BLaER1 treated with 17β-estradiol and CSF1 and Interleukin-3, amounts not matched to agents 10 nM and 100 nM (cell line): Measurements from ENCODE around the gene CASZ1.

Experiments
- H3K27ac ChIP-seq, 11 experiments: shearing (Covaris generic); formaldehyde crosslinking; 2 replicates each; pipeline ENCODE4 v1.8.1; 2022
- H3K27me3 ChIP-seq, 11 experiments: shearing (Covaris generic); formaldehyde crosslinking; 2 replicates each; pipeline ENCODE4 v1.8.1; 2022
- H3K36me3 ChIP-seq, 11 experiments: shearing (Covaris generic); formaldehyde crosslinking; 2 replicates each; pipeline ENCODE4 v1.8.1; 2022
- H3K4me1 ChIP-seq, 10 experiments: shearing (Covaris generic); formaldehyde crosslinking; 2 replicates each; pipeline ENCODE4 v1.8.1; 2022
- H3K4me2 ChIP-seq, 11 experiments: shearing (Covaris generic); formaldehyde crosslinking; 2 replicates each; pipeline ENCODE4 v1.8.1; 2022
- H3K4me3 ChIP-seq, 10 experiments: shearing (Covaris generic); formaldehyde crosslinking; 2 replicates each; pipeline ENCODE4 v1.8.1; 2022
- H3K9ac ChIP-seq, 11 experiments: shearing (Covaris generic); formaldehyde crosslinking; 2 replicates each; pipeline ENCODE4 v1.8.1; 2022
- H3K9me3 ChIP-seq, 11 experiments: shearing (Covaris generic); formaldehyde crosslinking; replicated peaks in 1 of 11; 2 replicates each; pipeline ENCODE4 v1.8.1; 2022
- H4K20me1 ChIP-seq, 11 experiments: shearing (Covaris generic); formaldehyde crosslinking; 2 replicates each; pipeline ENCODE4 v1.8.1; 2022
- Cebpa-rat ChIP-seq, 11 experiments: shearing (Covaris generic); IDR thresholded peaks; 2 replicates each; pipeline ENCODE4 v1.8.1; 2022

The CASZ1 gene

GRCh38 chr1:10796029-10796944 is at the start of gene CASZ1:
TSS of gene CASZ1 (minus strand) at chr1:10796646. CDS start at chr1:10693889, 102,757 bp downstream.
- peaks cover 17 to 31% (median 24%) of the 10 kb centered on the region in 10 experiments for H3K4me1 ChIP-seq
- no peak for TF ChIP-seq Cebpa-rat (IDR thresholded peaks at IDR 0.05)
- H3K4me3 ChIP-seq = peak within 1 kb of the TSS; percentile 51 to 70 (median 58)
- peak within 1 kb of the TSS in 4 of 11 experiments; percentile 0 to 32 (median 16); a peak in 4 of 22 replicates for H3K9ac ChIP-seq
- no peaks in the 10 kb centered on the region for H3K36me3 ChIP-seq
- H3K9me3 ChIP-seq = no peaks in the 10 kb centered on the region
- peak within 1 kb of the TSS; percentile 83 to 99 (median 93) for H3K4me2 ChIP-seq
- peaks cover 0 to 61% (median 29%) of the 10 kb centered on the region in 11 experiments; a peak in 18 of 22 replicates for H4K20me1 ChIP-seq
- H3K27me3 ChIP-seq = peaks cover 92 to 100% (median 99%) of the 10 kb centered on the region in 11 experiments
- no peak within 1 kb of the TSS for H3K27ac ChIP-seq

- Histone ChIP-seq H3K36me3 (no peaks in the 10 kb centered on the region), H3K4me1 (peaks cover 3 to 14% (median 7%) of the 10 kb centered on the region in 10 experiments; a peak in 18 of 20 replicates), H3K4me3 (no peak overlapping the region), H4K20me1 (no peaks in the 10 kb centered on the region), H3K9ac (no peak overlapping the region), H3K9me3 (peaks cover 4 to 29% (median 18%) of the 10 kb centered on the region in 11 experiments; a peak in 19 of 22 replicates), H3K4me2 (no peak overlapping the region), H3K27me3 (peaks cover 0 to under 1% (median 0%) of the 10 kb centered on the region in 11 experiments; a peak in 2 of 22 replicates), H3K27ac (no peak overlapping the region)
- TF ChIP-seq Cebpa-rat (IDR thresholded peaks at IDR 0.05) = no peak
Observed at GRCh38 chr1:10843697-10844096, 47.3 kb upstream of the CASZ1 start.

- TF ChIP-seq Cebpa-rat (IDR thresholded peaks at IDR 0.05) = no peak
- 0 out of 22 replicates have a peak, but pooled peaks cover 0 to 5% (median 0%) of the 10 kb centered on the region in 11 experiments for H4K20me1 ChIP-seq
Observed at GRCh38 chr1:10841118-10841517, 44.7 kb upstream of the CASZ1 start.

GRCh38 chr1:10839188-10839770 is 42.8 kb upstream of the CASZ1 start:
- peaks cover 6 to 39% (median 24%) of the 10 kb centered on the region in 10 experiments; a peak in 18 of 20 replicates for H3K4me1 ChIP-seq
- H3K27me3 ChIP-seq = peaks cover 33 to 45% (median 40%) of the 10 kb centered on the region in 11 experiments
- TF ChIP-seq Cebpa-rat (IDR thresholded peaks at IDR 0.05) = no peak
- peak overlapping the region in 8 of 11 experiments; percentile 60 to 79 (median 68); a peak in 15 of 22 replicates for H3K4me2 ChIP-seq
- no peak overlapping the region for H3K4me3 ChIP-seq
- peaks cover 2 to 16% (median 11%) of the 10 kb centered on the region in 11 experiments; a peak in 18 of 22 replicates for H3K9me3 ChIP-seq
- H4K20me1 ChIP-seq = 0 out of 22 replicates have a peak, but pooled peaks cover 0 to 5% (median 0%) of the 10 kb centered on the region in 11 experiments
- H3K36me3 ChIP-seq = no peaks in the 10 kb centered on the region
- H3K27ac ChIP-seq = no peak overlapping the region
- H3K9ac ChIP-seq = no peak overlapping the region

More at GRCh38 chr1:10841118-10841517, 44.7 kb upstream of the CASZ1 start:
- H3K9ac ChIP-seq = no peak overlapping the region
- peaks cover 6 to 28% (median 21%) of the 10 kb centered on the region in 10 experiments; a peak in 18 of 20 replicates for H3K4me1 ChIP-seq
- no peak overlapping the region for H3K27ac ChIP-seq
- no peaks in the 10 kb centered on the region for H3K36me3 ChIP-seq
- peaks cover 4 to 27% (median 13%) of the 10 kb centered on the region in 11 experiments; a peak in 18 of 22 replicates for H3K9me3 ChIP-seq
- peaks cover 16 to 26% (median 23%) of the 10 kb centered on the region in 11 experiments for H3K27me3 ChIP-seq
- H3K4me2 ChIP-seq = no peak overlapping the region
- no peak overlapping the region for H3K4me3 ChIP-seq

- Histone ChIP-seq H3K4me1 (peaks cover 6 to 39% (median 24%) of the 10 kb centered on the region in 10 experiments; a peak in 18 of 20 replicates), H3K4me2 (peak overlapping the region in 10 of 11 experiments; percentile 21 to 79 (median 68); a peak in 20 of 22 replicates), H3K27ac (no peak overlapping the region), H3K27me3 (peaks cover 33 to 46% (median 41%) of the 10 kb centered on the region in 11 experiments), H3K4me3 (no peak overlapping the region), H3K9me3 (peaks cover 0 to 9% (median 4%) of the 10 kb centered on the region in 11 experiments; a peak in 13 of 22 replicates), H4K20me1 (0 out of 22 replicates have a peak, but pooled peaks cover 0 to 5% (median 0%) of the 10 kb centered on the region in 11 experiments), H3K36me3 (no peaks in the 10 kb centered on the region), H3K9ac (0 out of 22 replicates have a peak overlapping the region, but pooled peaks of 1 of the 11 experiments have one; percentile 12)
- no peak for TF ChIP-seq Cebpa-rat (IDR thresholded peaks at IDR 0.05)
Observed at GRCh38 chr1:10838541-10838940, 42.1 kb upstream of the CASZ1 start.

- H3K4me2 ChIP-seq = no peak overlapping the region
- H4K20me1 ChIP-seq = 0 out of 22 replicates have a peak, but pooled peaks cover 0 to 5% (median 0%) of the 10 kb centered on the region in 11 experiments
- no peak overlapping the region for H3K27ac ChIP-seq
- no peak overlapping the region for H3K9ac ChIP-seq
- no peak overlapping the region for H3K4me3 ChIP-seq
- H3K9me3 ChIP-seq = no peaks in the 10 kb centered on the region
- TF ChIP-seq Cebpa-rat (IDR thresholded peaks at IDR 0.05) = no peak
- H3K36me3 ChIP-seq = no peaks in the 10 kb centered on the region
- H3K4me1 ChIP-seq = peaks cover 6 to 41% (median 26%) of the 10 kb centered on the region in 10 experiments; a peak in 18 of 20 replicates
- peaks cover 33 to 46% (median 41%) of the 10 kb centered on the region in 11 experiments for H3K27me3 ChIP-seq
Observed at GRCh38 chr1:10836726-10837125, 40.3 kb upstream of the CASZ1 start.

GRCh38 chr1:10835822-10836421 is 39.5 kb upstream of the CASZ1 start:
- peak overlapping the region in 10 of 11 experiments; percentile 32 to 70 (median 58); a peak in 15 of 22 replicates for H3K4me2 ChIP-seq
- H3K27me3 ChIP-seq = peaks cover 33 to 46% (median 41%) of the 10 kb centered on the region in 11 experiments
- no peak for TF ChIP-seq Cebpa-rat (IDR thresholded peaks at IDR 0.05)
- peak overlapping the region in 1 of 11 experiments; percentile 41; a peak in 2 of 22 replicates for H3K9ac ChIP-seq
- H3K36me3 ChIP-seq = no peaks in the 10 kb centered on the region
- peaks cover 14 to 49% (median 34%) of the 10 kb centered on the region in 10 experiments for H3K4me1 ChIP-seq
- H4K20me1 ChIP-seq = 0 out of 22 replicates have a peak, but pooled peaks cover 0 to 5% (median 0%) of the 10 kb centered on the region in 11 experiments
- no peaks in the 10 kb centered on the region for H3K9me3 ChIP-seq
- H3K27ac ChIP-seq = no peak overlapping the region
- no peak overlapping the region for H3K4me3 ChIP-seq

- H3K9me3 ChIP-seq = no peaks in the 10 kb centered on the region
- H3K9ac ChIP-seq = peak overlapping the region in 1 of 11 experiments; percentile 41; a peak in 1 of 22 replicates
- no peak overlapping the region for H3K27ac ChIP-seq
- H3K4me2 ChIP-seq = peak overlapping the region in 10 of 11 experiments; percentile 32 to 70 (median 58); a peak in 15 of 22 replicates
- TF ChIP-seq Cebpa-rat (IDR thresholded peaks at IDR 0.05) = no peak
- H3K27me3 ChIP-seq = peaks cover 33 to 46% (median 41%) of the 10 kb centered on the region in 11 experiments
- no peaks in the 10 kb centered on the region for H3K36me3 ChIP-seq
- H3K4me3 ChIP-seq = no peak overlapping the region
- H3K4me1 ChIP-seq = peaks cover 19 to 54% (median 39%) of the 10 kb centered on the region in 10 experiments
- H4K20me1 ChIP-seq = 0 out of 22 replicates have a peak, but pooled peaks cover 0 to 5% (median 0%) of the 10 kb centered on the region in 11 experiments
Observed at GRCh38 chr1:10835421-10835820, 39.0 kb upstream of the CASZ1 start.
